HL-60 (cell line): ENCODE measurements around the gene BBS12.

Experiments used
- DNase-seq, 2 experiments: peaks; one replicate each; pipeline ENCODE4 v3.0.0-alpha.2; 2010 to 2020; ENCODE audit warnings: low read depth in 1 of 2, low spot score in 1 of 2
- H3K27ac ChIP-seq: fragments of 250-450 bp; sonication (Bioruptor Pico); replicated peaks from 2 replicates; pipeline ENCODE4 v1.5.1; 2020; ENCODE audit warnings: mild to moderate bottlenecking, moderate library complexity
- H3K27me3 ChIP-seq: fragments of 250-450 bp; sonication (Bioruptor Pico); 2 replicates; pipeline ENCODE4 v1.5.1; 2021; ENCODE audit warnings: mild to moderate bottlenecking, moderate library complexity; ENCODE audit not compliant: insufficient read depth, poor library complexity, severe bottlenecking
- H3K4me3 ChIP-seq: replicated peaks from 2 replicates; pipeline ENCODE4 v1.5.1; 2011; ENCODE audit warnings: mild to moderate bottlenecking, control low read depth, low read length; ENCODE audit not compliant: insufficient read depth
- CTCF ChIP-seq: IDR thresholded peaks from one replicate; pipeline ENCODE4 v1.5.1; 2011; ENCODE audit warnings: low read length, control low read depth, inconsistent platforms; ENCODE audit not compliant: insufficient read depth
- GABPA ChIP-seq: IDR thresholded peaks from 2 replicates; pipeline ENCODE4 v1.6.1; 2012; ENCODE audit warnings: low read depth
- POLR2AphosphoS5 ChIP-seq: IDR thresholded peaks from 2 replicates; pipeline ENCODE4 v1.6.1; 2012; ENCODE audit warnings: low read depth
- REST ChIP-seq: IDR thresholded peaks from 2 replicates; pipeline ENCODE4 v1.6.1; 2012; ENCODE audit warnings: low read depth; ENCODE audit not compliant: insufficient replicate concordance
- SPI1 ChIP-seq: IDR thresholded peaks from 2 replicates; pipeline ENCODE4 v1.6.1; 2012; ENCODE audit warnings: low read depth, mild to moderate bottlenecking, borderline replicate concordance

Gene BBS12

GRCh38 chr4:122733787-122734120 lies 1.2 kb downstream of the BBS12 start:
- Histone ChIP-seq H3K27ac (no peak overlapping the region), H3K27me3 (no peaks in the 10 kb centered on the region), H3K4me3 (no peak overlapping the region)
- TF ChIP-seq GABPA = no peak
- TF ChIP-seq CTCF = no peak
- TF ChIP-seq REST = no peak
- TF ChIP-seq SPI1 = no peak
- TF ChIP-seq POLR2AphosphoS5 = no peak
- no peak for DNase-seq

GRCh38 chr4:122739174-122739573 lies 6.7 kb downstream of the BBS12 start:
- no peak for DNase-seq
- TF ChIP-seq POLR2AphosphoS5 (no peak), SPI1 (no peak), GABPA (no peak), CTCF (no peak), REST (no peak)
- H3K4me3 ChIP-seq = no peak overlapping the region
- H3K27ac ChIP-seq = no peak overlapping the region
- no peaks in the 10 kb centered on the region for H3K27me3 ChIP-seq

- TF ChIP-seq GABPA (no peak), CTCF (no peak), REST (no peak), POLR2AphosphoS5 (no peak), SPI1 (no peak)
- H3K4me3 ChIP-seq = no peak overlapping the region
- DNase-seq = peak in 1 of 2 experiments; percentile 6
- no peaks in the 10 kb centered on the region for H3K27me3 ChIP-seq
- H3K27ac ChIP-seq = no peak overlapping the region
Observed at GRCh38 chr4:122742933-122743829, 10.7 kb downstream of the BBS12 start.
